ENCODE results near the gene PNMT. TPM values are rescaled to one million over a fixed set of nuclear protein-coding genes. Genes with fewer than 3 reads are reported as not detected.

PNMT gene
- polyA plus RNA-seq, 1 donor from 2014 or later, result 1.5 TPM

DNA sequence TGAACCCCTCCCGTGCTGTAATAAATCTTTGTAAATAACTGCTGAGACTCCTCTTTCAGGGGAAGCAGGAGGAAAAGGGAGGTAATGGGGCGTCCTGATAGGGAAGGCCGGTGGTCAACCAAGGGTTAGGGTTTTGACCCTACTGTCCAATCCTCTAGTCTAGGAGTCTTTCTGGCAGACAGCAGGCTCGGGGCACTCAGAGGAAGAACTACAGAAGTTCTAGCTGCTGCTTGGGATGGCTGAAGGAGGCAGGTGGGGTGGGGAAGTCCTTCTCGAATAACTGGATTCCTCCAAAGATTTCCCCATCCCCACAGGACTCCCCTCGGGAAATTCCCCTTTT is 31.7 kb upstream of the PNMT start:
- TF ChIP-seq, protein P1, sequence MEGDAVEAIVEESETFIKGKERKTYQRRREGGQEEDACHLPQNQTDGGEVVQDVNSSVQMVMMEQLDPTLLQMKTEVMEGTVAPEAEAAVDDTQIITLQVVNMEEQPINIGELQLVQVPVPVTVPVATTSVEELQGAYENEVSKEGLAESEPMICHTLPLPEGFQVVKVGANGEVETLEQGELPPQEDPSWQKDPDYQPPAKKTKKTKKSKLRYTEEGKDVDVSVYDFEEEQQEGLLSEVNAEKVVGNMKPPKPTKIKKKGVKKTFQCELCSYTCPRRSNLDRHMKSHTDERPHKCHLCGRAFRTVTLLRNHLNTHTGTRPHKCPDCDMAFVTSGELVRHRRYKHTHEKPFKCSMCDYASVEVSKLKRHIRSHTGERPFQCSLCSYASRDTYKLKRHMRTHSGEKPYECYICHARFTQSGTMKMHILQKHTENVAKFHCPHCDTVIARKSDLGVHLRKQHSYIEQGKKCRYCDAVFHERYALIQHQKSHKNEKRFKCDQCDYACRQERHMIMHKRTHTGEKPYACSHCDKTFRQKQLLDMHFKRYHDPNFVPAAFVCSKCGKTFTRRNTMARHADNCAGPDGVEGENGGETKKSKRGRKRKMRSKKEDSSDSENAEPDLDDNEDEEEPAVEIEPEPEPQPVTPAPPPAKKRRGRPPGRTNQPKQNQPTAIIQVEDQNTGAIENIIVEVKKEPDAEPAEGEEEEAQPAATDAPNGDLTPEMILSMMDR (IDR thresholded peaks at IDR 0.05; ENCODE audit: poor library complexity, severe bottlenecking), result no peak
- no peak for TF ChIP-seq POLR2AphosphoS5 (IDR thresholded peaks at IDR 0.05)
- TF ChIP-seq TAF1 (IDR thresholded peaks at IDR 0.05; ENCODE audit: low read depth), result no peak
- TF ChIP-seq EZH2 (IDR thresholded peaks at IDR 0.05; ENCODE audit: borderline replicate concordance, insufficient read depth, low read length, poor library complexity, severe bottlenecking), result no peak
- TF ChIP-seq RAD21 (conservative IDR thresholded peaks at IDR 0.05), result no peak
- no peak for TF ChIP-seq MXI1 (conservative IDR thresholded peaks at IDR 0.05; ENCODE audit: poor library complexity, severe bottlenecking)
- TF ChIP-seq, protein P2, sequence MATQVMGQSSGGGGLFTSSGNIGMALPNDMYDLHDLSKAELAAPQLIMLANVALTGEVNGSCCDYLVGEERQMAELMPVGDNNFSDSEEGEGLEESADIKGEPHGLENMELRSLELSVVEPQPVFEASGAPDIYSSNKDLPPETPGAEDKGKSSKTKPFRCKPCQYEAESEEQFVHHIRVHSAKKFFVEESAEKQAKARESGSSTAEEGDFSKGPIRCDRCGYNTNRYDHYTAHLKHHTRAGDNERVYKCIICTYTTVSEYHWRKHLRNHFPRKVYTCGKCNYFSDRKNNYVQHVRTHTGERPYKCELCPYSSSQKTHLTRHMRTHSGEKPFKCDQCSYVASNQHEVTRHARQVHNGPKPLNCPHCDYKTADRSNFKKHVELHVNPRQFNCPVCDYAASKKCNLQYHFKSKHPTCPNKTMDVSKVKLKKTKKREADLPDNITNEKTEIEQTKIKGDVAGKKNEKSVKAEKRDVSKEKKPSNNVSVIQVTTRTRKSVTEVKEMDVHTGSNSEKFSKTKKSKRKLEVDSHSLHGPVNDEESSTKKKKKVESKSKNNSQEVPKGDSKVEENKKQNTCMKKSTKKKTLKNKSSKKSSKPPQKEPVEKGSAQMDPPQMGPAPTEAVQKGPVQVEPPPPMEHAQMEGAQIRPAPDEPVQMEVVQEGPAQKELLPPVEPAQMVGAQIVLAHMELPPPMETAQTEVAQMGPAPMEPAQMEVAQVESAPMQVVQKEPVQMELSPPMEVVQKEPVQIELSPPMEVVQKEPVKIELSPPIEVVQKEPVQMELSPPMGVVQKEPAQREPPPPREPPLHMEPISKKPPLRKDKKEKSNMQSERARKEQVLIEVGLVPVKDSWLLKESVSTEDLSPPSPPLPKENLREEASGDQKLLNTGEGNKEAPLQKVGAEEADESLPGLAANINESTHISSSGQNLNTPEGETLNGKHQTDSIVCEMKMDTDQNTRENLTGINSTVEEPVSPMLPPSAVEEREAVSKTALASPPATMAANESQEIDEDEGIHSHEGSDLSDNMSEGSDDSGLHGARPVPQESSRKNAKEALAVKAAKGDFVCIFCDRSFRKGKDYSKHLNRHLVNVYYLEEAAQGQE (IDR thresholded peaks at IDR 0.05; ENCODE audit: borderline replicate concordance), result no peak
- no peak for TF ChIP-seq EP300 (conservative IDR thresholded peaks at IDR 0.05; ENCODE audit: poor library complexity, severe bottlenecking)
- TF ChIP-seq SMC3 (conservative IDR thresholded peaks at IDR 0.05; ENCODE audit: poor library complexity), result no peak

DNA sequence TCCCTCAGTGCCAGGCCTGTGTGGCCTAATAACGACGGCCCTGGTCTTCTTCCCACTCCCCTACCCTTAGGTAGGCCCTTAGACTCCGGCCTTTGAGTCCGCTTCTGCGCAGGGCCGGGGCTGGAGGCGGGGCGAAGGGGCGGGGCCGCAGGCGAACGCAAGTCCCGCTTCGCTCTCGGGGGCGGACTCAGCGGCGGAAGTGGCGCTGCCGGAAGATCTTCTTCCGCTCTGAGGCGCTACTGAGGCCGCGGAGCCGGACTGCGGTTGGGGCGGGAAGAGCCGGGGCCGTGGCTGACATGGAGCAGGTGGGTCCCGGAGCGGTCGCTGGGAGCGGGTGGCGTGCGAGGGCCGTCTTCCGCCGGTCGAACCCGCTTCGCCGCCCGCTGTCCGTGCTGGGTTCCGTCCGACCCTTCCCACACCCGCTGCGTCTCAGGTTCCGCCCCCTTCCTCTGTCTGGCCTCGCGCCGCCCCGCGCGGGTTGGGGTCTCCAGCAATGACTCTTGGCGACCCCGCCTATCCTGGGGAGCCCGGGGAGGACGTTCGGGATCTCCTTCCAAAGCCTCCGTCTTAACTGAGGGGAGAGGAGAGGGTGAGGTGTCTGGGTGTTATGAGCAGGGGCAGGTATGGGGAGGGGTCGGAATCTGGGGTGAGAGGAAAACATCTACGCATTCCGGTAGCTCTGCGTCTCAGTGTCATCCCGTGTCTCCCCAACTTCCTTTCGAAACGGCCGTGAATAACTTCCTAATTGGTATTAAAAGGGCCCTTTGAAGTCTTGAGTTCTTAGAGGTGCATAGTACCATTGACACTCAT is 31.1 kb upstream of the PNMT start, which contains the start of gene STARD3:
Gene STARD3 (plus strand): TSS at position 218 of the 810 bp plus-strand sequence. CDS start 16,388 bp downstream, outside the sequence.
- Histone ChIP-seq H3K9ac (ENCODE audit: low read length) (peak within 1 kb of the TSS; percentile 87), H3K9me3 (ENCODE audit: low read length) (no peaks in the 10 kb centered on the region), H4K20me1 (ENCODE audit: insufficient read depth) (no peaks in the 10 kb centered on the region), H3K79me2 (replicated peaks; ENCODE audit: insufficient read depth, low read length) (peaks cover 18% of the 10 kb centered on the region), H3K4me2 (ENCODE audit: low read length) (peak within 1 kb of the TSS; percentile 77), H3F3A (ENCODE audit: insufficient read depth, low read length, poor library complexity, severe bottlenecking) (no peaks in the 10 kb centered on the region), H3K4me3 (ENCODE audit: low read length) (peak within 1 kb of the TSS; percentile 88), H3K36me3 (ENCODE audit: insufficient read depth, low read length) (no peaks in the 10 kb centered on the region), H3K27ac (ENCODE audit: low read length) (peak within 1 kb of the TSS; percentile 76), H2AFZ (ENCODE audit: low read depth, low read length) (peak within 1 kb of the TSS; percentile 77), H3K9me2 (ENCODE audit: insufficient read depth, low read length) (no peaks in the 10 kb centered on the region), H3K27me3 (ENCODE audit: insufficient read depth, low read depth, low read length) (no peaks in the 10 kb centered on the region)
- TF ChIP-seq, protein P1 (IDR thresholded peaks at IDR 0.05; ENCODE audit: poor library complexity, severe bottlenecking), result peak; percentile 57
- TF ChIP-seq MXI1 (conservative IDR thresholded peaks at IDR 0.05; ENCODE audit: poor library complexity, severe bottlenecking), result peak; percentile 82
- peak; percentile 77 for TF ChIP-seq TAF1 (IDR thresholded peaks at IDR 0.05; ENCODE audit: low read depth)
- peak; percentile 94 for TF ChIP-seq POLR2AphosphoS5 (IDR thresholded peaks at IDR 0.05)
- TF ChIP-seq SMC3 (conservative IDR thresholded peaks at IDR 0.05; ENCODE audit: poor library complexity), result peak; percentile 21
- TF ChIP-seq EP300 (conservative IDR thresholded peaks at IDR 0.05; ENCODE audit: poor library complexity, severe bottlenecking), result peak; percentile 49
- no peak for TF ChIP-seq EZH2 (IDR thresholded peaks at IDR 0.05; ENCODE audit: borderline replicate concordance, insufficient read depth, low read length, poor library complexity, severe bottlenecking)
- TF ChIP-seq RAD21 (conservative IDR thresholded peaks at IDR 0.05), result no peak
- TF ChIP-seq, protein P2 (IDR thresholded peaks at IDR 0.05; ENCODE audit: borderline replicate concordance), result peak; percentile 68

More for the DNA sequence above, 31.7 kb upstream of the PNMT start:
- Histone ChIP-seq H3K27ac (ENCODE audit: low read length) (peak overlapping the region; percentile 76), H3K36me3 (ENCODE audit: insufficient read depth, low read length) (no peaks in the 10 kb centered on the region), H3K9me3 (ENCODE audit: low read length) (no peaks in the 10 kb centered on the region), H3F3A (ENCODE audit: insufficient read depth, low read length, poor library complexity, severe bottlenecking) (no peaks in the 10 kb centered on the region), H3K9ac (ENCODE audit: low read length) (peak overlapping the region; percentile 87), H3K79me2 (replicated peaks; ENCODE audit: insufficient read depth, low read length) (peaks cover 18% of the 10 kb centered on the region), H3K4me2 (ENCODE audit: low read length) (peak overlapping the region; percentile 72), H3K4me3 (ENCODE audit: low read length) (peak overlapping the region; percentile 88), H3K27me3 (ENCODE audit: insufficient read depth, low read depth, low read length) (no peaks in the 10 kb centered on the region), H4K20me1 (ENCODE audit: insufficient read depth) (no peaks in the 10 kb centered on the region), H2AFZ (ENCODE audit: low read depth, low read length) (peak overlapping the region; percentile 77), H3K9me2 (ENCODE audit: insufficient read depth, low read length) (no peaks in the 10 kb centered on the region)

Data from neural cell (in vitro differentiated cells).